HepG2 (cell line): ENCODE data around the gene TRPT1. TPM values are rescaled to one million over a fixed set of nuclear protein-coding genes. Genes with fewer than 3 reads are reported as not detected.

Source experiments
- AHDC1 ChIP-seq: sonication (generic); formaldehyde crosslinking; IDR thresholded peaks from 2 replicates; pipeline ENCODE4 v1.5.1; 2020; ENCODE audit warnings: mild to moderate bottlenecking, missing genetic modification reagents, borderline replicate concordance
- ARNT ChIP-seq: fragments of 450-650 bp; IDR thresholded peaks from 2 replicates; pipeline ENCODE4 v1.6.1; 2017
- BORCS8-MEF2B ChIP-seq: sonication (generic); formaldehyde crosslinking; IDR thresholded peaks from 2 replicates; pipeline ENCODE4 v1.8.0; 2022; ENCODE audit warnings: mild to moderate bottlenecking, missing genetic modification reagents
- CCDC6 ChIP-seq: sonication (generic); formaldehyde crosslinking; IDR thresholded peaks from 2 replicates; pipeline ENCODE4 v1.8.1; 2022; ENCODE audit warnings: mild to moderate bottlenecking, missing genetic modification reagents, moderate library complexity
- ELF3 ChIP-seq: IDR thresholded peaks from 2 replicates; pipeline ENCODE4 v1.6.1; 2016; ENCODE audit warnings: missing genetic modification reagents, missing compliant biosample characterization
- GATAD1 ChIP-seq: IDR thresholded peaks from 2 replicates; pipeline ENCODE4 v1.6.1; 2016; ENCODE audit warnings: missing genetic modification reagents, missing compliant biosample characterization
- HDAC2 ChIP-seq: sonication (generic); formaldehyde crosslinking; IDR thresholded peaks from 2 replicates; pipeline ENCODE4 v1.4.0; 2020; ENCODE audit warnings: missing genetic modification reagents
- HNF4A ChIP-seq: sonication (generic); formaldehyde crosslinking; IDR thresholded peaks from 2 replicates; pipeline ENCODE4 v1.4.0; 2020; ENCODE audit warnings: missing genetic modification reagents
- KDM5B ChIP-seq: sonication (generic); formaldehyde crosslinking; IDR thresholded peaks from 2 replicates; pipeline ENCODE4 v1.4.0; 2020; ENCODE audit warnings: missing genetic modification reagents, mild to moderate bottlenecking, borderline replicate concordance
- MEIS2 ChIP-seq: sonication (generic); formaldehyde crosslinking; IDR thresholded peaks from 2 replicates; pipeline ENCODE4 v1.9.0; 2021; ENCODE audit warnings: mild to moderate bottlenecking, missing genetic modification reagents
- MYPOP ChIP-seq: sonication (generic); formaldehyde crosslinking; IDR thresholded peaks from 2 replicates; pipeline ENCODE4 v1.8.1; 2023; ENCODE audit warnings: mild to moderate bottlenecking, moderate library complexity, missing genetic modification reagents
- TIGD3 ChIP-seq: sonication (generic); formaldehyde crosslinking; IDR thresholded peaks from 2 replicates; pipeline ENCODE4 v1.5.1; 2020; ENCODE audit warnings: mild to moderate bottlenecking, missing genetic modification reagents, borderline replicate concordance
- ZFY ChIP-seq: sonication (generic); formaldehyde crosslinking; IDR thresholded peaks from 2 replicates; pipeline ENCODE4 v1.4.0; 2020; ENCODE audit warnings: missing genetic modification reagents
- ZNF44 ChIP-seq: sonication (generic); formaldehyde crosslinking; IDR thresholded peaks from 2 replicates; pipeline ENCODE4 v1.5.1; 2020; ENCODE audit warnings: mild to moderate bottlenecking, missing genetic modification reagents
- ZNF543 ChIP-seq: sonication (generic); formaldehyde crosslinking; IDR thresholded peaks from 2 replicates; pipeline ENCODE4 v1.4.0; 2020; ENCODE audit warnings: mild to moderate bottlenecking, missing genetic modification reagents
- ZNF569 ChIP-seq: sonication (generic); formaldehyde crosslinking; IDR thresholded peaks from 2 replicates; pipeline ENCODE4 v1.5.0; 2020; ENCODE audit warnings: mild to moderate bottlenecking, missing genetic modification reagents, moderate library complexity, borderline replicate concordance
- ZNF687 ChIP-seq: sonication (generic); formaldehyde crosslinking; IDR thresholded peaks from 2 replicates; pipeline ENCODE4 v1.5.1; 2020; ENCODE audit warnings: mild to moderate bottlenecking, missing genetic modification reagents, moderate library complexity
- polyA plus RNA-seq, 8 experiments: library from polyadenylated mRNA; depleted of rRNA in 3 of 8; stranded (reverse) in 7 of 8; unstranded in 1 of 8; fragments of >200 nt; fragmentation: Illumina TruSeq in 4 of 8; extraction: Trizol in 4 of 8; gene quantifications; 2 replicates each; pipeline versions ENCODE4 v1.2.1 to v1.2.3, GENCODE V29; 2011 to 2016; ENCODE audit warnings: low read depth in 4 of 8, missing spikeins in 1 of 8, mixed read lengths in 1 of 8; ENCODE audit not compliant: insufficient read depth in 1 of 8
- total RNA-seq, 5 experiments: library from RNA; depleted of rRNA; stranded (reverse); fragments of >200 nt; fragmentation: Illumina TruSeq; extraction: Trizol; gene quantifications; 2 replicates each; pipeline ENCODE4 v1.2.3, GENCODE V29; 2016; ENCODE audit warnings: low read depth in 1 of 5

TRPT1 gene
- total and polyA plus RNA-seq, 2 of the 13 experiments (the other 11 are each of a cell fraction or from before 2014, with no cell fraction given) = 24.8 to 40.7 TPM

GRCh38 chr11:64240435-64241240, 14.7 kb upstream of the TRPT1 start, which contains the start of gene FKBP2 (continued):
- TF ChIP-seq MYPOP (CRISPR knock-in tag) (peak; percentile 84), GATAD1 (CRISPR knock-in tag) (peak; percentile 87), ZNF543 (CRISPR knock-in tag) (peak; percentile 38; the same call in 1 of the 2 replicates), ZNF569 (CRISPR knock-in tag) (no peak), ZFY (CRISPR knock-in tag) (peak; percentile 67), ZNF44 (CRISPR knock-in tag) (0 out of 2 replicates have a peak, but pooled peaks have one; percentile 65), ARNT (no peak), KDM5B (peak; percentile 48; the same call in 1 of the 2 replicates), AHDC1 (CRISPR knock-in tag) (peak; percentile 63; the same call in 1 of the 2 replicates), MEIS2 (peak; percentile 42; the same call in 1 of the 2 replicates), HNF4A (CRISPR knock-in tag) (0 out of 2 replicates have a peak, but pooled peaks have one; percentile 11), ELF3 (CRISPR knock-in tag) (peak; percentile 57; the same call in 1 of the 2 replicates), TIGD3 (no peak), BORCS8-MEF2B (no peak), HDAC2 (CRISPR knock-in tag) (peak; percentile 60; the same call in 1 of the 2 replicates), ZNF687 (CRISPR knock-in tag) (peak; percentile 89), CCDC6 (peak; percentile 55; the same call in 1 of the 2 replicates)
